ENCODE results near the gene HPS4. TPM values are rescaled to one million over a fixed set of nuclear protein-coding genes. Genes with fewer than 3 reads are reported as not detected.

HPS4 gene
- total RNA-seq, 1 donor, result 38.5 TPM

DNA sequence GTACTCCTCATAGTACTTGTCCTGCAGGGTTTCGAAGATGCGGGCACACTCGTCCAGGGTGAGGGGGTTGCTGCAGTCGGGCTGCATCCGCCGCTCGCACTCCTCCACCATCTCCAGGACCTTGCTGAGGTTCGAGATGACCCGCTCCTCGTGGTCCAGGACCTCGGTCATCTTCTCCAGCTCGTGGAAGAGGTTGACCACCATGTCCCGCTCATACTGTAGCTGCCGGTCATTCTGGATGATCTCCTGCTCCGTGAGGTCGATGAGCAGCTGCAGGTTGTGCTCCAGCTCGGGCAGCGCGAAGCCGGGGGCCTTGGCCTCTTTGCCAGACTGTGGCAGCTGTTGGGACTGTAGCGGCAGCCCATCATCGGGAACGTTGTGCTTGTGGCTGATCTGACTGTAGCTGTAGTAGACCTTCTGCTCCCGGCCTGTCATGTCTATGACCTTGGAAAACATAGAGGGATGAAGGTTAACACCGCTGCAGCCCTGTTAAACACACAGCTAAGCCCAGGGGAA lies 15.7 kb upstream of the HPS4 start:
- no peak overlapping the region for H3K4me3 ChIP-seq (ENCODE audit: low read depth, low read length)
- DNase-seq (ENCODE audit: low read depth), result no peak
- TF ChIP-seq, protein P1, sequence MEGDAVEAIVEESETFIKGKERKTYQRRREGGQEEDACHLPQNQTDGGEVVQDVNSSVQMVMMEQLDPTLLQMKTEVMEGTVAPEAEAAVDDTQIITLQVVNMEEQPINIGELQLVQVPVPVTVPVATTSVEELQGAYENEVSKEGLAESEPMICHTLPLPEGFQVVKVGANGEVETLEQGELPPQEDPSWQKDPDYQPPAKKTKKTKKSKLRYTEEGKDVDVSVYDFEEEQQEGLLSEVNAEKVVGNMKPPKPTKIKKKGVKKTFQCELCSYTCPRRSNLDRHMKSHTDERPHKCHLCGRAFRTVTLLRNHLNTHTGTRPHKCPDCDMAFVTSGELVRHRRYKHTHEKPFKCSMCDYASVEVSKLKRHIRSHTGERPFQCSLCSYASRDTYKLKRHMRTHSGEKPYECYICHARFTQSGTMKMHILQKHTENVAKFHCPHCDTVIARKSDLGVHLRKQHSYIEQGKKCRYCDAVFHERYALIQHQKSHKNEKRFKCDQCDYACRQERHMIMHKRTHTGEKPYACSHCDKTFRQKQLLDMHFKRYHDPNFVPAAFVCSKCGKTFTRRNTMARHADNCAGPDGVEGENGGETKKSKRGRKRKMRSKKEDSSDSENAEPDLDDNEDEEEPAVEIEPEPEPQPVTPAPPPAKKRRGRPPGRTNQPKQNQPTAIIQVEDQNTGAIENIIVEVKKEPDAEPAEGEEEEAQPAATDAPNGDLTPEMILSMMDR (IDR thresholded peaks at IDR 0.05; ENCODE audit: insufficient read depth, low read length), result no peak

DNA sequence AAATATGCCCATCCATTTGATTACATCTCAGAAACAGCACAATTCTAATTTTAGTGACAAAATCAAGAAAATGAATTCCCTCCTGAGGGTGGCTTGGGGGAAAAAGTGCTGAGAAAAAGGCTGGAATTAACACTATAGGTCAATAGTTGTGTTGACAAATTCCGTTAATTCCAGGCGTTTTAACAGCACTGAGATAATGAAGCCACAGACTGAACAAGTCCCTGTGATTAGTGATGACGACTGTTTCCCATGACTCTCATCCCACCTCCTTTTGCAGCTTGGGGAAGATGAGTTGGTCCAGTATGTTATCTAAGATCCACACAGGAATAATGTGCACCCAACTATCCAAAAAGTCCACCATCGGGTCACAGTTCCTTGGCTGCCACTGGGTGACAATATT lies 12.9 kb upstream of the HPS4 start:
- no peak for DNase-seq (ENCODE audit: low read depth)
- TF ChIP-seq, protein P1 (IDR thresholded peaks at IDR 0.05; ENCODE audit: insufficient read depth, low read length), result no peak
- H3K4me3 ChIP-seq (ENCODE audit: low read depth, low read length), result no peak overlapping the region

DNA sequence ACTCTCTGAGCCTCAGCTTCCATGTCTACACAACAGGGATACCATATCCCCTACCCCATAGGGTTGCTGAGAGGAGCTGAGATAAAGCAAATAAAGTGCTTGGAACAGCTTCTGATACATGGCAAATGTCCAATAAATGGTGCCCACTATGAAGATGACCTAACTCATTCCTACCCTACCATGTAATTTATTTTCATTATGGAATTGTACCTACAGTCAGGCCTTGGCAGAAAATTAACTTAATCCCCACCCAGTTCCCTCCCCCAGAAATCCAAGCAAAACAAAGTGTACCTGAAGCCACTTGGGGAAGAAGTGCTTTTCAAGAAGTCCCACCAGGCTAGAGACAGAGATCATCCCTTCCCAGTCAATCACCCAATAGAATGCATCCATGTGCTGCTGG lies 10.9 kb upstream of the HPS4 start:
- no peak overlapping the region for H3K4me3 ChIP-seq (ENCODE audit: low read depth, low read length)
- TF ChIP-seq, protein P1 (IDR thresholded peaks at IDR 0.05; ENCODE audit: insufficient read depth, low read length), result no peak
- DNase-seq (ENCODE audit: low read depth), result no peak

DNA sequence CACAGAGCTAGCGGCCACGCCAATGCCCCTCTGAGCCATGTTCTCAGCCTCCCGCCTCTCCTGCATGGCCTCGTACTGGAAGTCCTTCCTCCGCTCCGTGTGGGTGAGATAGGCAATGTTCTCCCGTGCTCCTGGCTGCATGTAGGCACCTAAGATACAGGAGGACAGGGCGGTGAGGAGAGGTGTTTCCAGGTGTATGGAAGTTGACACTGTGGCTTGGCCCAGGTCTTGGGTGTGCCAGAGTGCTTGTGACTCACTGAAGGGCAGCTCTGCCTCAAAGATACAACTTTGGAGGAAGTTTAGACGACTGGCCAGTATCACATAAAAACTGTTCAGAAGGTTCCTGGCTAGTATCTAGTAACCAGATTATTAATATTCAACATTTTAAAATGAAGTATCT lies 8.6 kb upstream of the HPS4 start:
- TF ChIP-seq, protein P1 (IDR thresholded peaks at IDR 0.05; ENCODE audit: insufficient read depth, low read length), result no peak
- DNase-seq (ENCODE audit: low read depth), result no peak
- H3K4me3 ChIP-seq (ENCODE audit: low read depth, low read length), result no peak overlapping the region

DNA sequence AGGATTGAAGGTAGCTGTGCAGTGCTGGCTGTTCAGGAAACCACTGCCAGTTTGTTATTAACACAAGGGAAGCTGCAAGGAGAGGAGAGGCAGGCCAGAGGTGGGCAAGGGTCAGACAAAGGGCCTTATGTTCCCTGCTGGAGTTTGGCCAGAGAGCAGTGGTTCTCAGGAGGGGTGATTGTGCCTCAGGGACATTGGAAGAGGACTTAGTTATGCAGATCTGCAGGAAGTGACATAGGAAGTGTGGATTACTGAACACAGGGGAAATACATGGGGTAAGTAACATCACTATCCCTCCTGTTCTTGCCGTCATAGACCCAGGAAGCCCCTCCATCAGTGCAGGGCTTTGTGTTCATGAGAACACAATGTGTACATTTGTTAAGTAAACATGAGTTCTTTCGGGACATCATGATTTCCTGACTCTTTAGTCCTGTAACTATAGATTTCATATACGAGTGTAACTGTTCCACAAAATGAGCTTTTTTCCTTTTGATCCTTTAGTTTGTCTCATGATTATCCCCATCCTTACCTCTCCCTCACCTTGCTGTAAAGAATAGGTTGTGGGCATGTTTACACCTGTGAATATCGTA lies 6.0 kb upstream of the HPS4 start:
- no peak for DNase-seq (ENCODE audit: low read depth)
- TF ChIP-seq, protein P1 (IDR thresholded peaks at IDR 0.05; ENCODE audit: insufficient read depth, low read length), result no peak
- no peak overlapping the region for H3K4me3 ChIP-seq (ENCODE audit: low read depth, low read length)

DNA sequence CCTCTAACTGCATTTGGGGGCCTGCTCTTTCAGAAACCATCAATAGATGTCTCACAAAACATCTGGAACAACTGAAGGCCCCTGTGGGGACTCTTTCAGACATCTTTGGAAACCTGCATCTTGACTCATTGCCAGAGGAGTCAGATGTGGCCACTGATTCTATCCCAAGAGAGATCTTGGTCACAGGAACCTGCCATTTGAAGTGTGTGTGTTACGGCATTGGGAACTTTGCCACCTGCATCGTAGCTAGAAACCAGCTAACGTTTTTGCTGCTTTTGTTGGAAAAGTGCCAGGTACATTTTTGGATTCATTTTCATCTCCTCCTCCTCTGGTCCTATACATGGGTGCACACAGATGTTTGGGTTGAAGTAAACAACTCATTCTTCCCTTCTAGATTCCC lies 4.4 kb upstream of the HPS4 start:
- no peak overlapping the region for H3K4me3 ChIP-seq (ENCODE audit: low read depth, low read length)
- TF ChIP-seq, protein P1 (IDR thresholded peaks at IDR 0.05; ENCODE audit: insufficient read depth, low read length), result no peak
- DNase-seq (ENCODE audit: low read depth), result no peak

DNA sequence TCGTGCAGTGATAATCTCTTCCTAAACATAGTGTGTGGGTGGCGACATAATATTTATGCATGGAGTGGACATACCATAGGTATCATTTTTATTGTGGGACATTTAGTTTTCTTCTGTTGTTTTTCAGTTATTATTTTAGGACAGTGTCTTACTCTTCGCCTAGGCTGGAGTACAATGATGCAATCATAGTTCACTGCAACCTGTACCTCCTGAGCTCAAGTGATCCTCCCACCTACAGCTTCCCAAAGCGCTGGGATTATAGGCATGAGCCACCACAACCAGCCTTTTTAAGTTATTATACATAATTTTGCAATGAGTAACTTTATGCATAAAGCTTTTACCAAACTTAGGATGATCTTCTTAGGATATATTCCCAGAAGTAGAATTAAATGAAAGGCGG lies 2.8 kb upstream of the HPS4 start:
- TF ChIP-seq, protein P1 (IDR thresholded peaks at IDR 0.05; ENCODE audit: insufficient read depth, low read length), result no peak
- no peak overlapping the region for H3K4me3 ChIP-seq (ENCODE audit: low read depth, low read length)
- no peak for DNase-seq (ENCODE audit: low read depth)
